ENCODE results near the gene DST.

DST gene

DNA sequence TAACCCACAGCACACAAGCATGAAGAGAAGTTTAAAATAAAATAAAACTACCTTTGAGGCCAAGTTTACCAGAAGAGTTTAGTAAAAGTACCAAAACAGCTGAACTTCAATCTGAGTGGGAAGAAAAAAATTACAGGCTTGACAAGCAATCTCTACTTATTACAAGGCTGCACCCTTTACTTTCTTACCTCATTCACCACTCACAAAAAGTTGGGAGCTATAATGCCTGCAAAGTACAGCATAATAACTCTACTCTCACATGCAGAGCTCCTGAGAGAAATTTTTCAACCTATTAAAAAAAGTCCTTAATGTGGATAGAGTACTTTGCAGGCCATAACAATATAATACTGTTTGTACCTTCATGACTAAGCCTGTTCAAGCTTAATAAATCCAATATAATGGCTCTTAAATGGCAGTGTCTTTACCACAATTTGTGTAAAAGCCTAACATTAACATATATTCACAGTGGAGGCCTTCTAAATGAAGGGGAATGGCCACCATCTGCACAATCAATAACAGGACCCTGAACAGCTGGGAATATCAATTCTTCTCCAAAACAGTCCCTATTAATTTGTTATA lies 103.1 kb downstream of the DST start:
- H3K9me2 ChIP-seq (ENCODE audit: low read depth, low read length), result no peaks in the 10 kb centered on the region
- no peaks in the 10 kb centered on the region for H3K4me1 ChIP-seq (ENCODE audit: insufficient read depth, low read length, severe bottlenecking)
- no peak overlapping the region for H3K4me2 ChIP-seq (ENCODE audit: low read length)
- H4K20me1 ChIP-seq (ENCODE audit: insufficient read depth, low read length), result no peaks in the 10 kb centered on the region
- no peak overlapping the region for H3K9ac ChIP-seq (ENCODE audit: low read length)
- TF ChIP-seq EZH2 (IDR thresholded peaks at IDR 0.05; ENCODE audit: borderline replicate concordance, low read length), result no peak
- TF ChIP-seq, protein P1, sequence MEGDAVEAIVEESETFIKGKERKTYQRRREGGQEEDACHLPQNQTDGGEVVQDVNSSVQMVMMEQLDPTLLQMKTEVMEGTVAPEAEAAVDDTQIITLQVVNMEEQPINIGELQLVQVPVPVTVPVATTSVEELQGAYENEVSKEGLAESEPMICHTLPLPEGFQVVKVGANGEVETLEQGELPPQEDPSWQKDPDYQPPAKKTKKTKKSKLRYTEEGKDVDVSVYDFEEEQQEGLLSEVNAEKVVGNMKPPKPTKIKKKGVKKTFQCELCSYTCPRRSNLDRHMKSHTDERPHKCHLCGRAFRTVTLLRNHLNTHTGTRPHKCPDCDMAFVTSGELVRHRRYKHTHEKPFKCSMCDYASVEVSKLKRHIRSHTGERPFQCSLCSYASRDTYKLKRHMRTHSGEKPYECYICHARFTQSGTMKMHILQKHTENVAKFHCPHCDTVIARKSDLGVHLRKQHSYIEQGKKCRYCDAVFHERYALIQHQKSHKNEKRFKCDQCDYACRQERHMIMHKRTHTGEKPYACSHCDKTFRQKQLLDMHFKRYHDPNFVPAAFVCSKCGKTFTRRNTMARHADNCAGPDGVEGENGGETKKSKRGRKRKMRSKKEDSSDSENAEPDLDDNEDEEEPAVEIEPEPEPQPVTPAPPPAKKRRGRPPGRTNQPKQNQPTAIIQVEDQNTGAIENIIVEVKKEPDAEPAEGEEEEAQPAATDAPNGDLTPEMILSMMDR (IDR thresholded peaks at IDR 0.05; ENCODE audit: low read length), result no peak
- H3K27me3 ChIP-seq (ENCODE audit: insufficient read depth, low read length), result no peaks in the 10 kb centered on the region
- no peaks in the 10 kb centered on the region for H3F3A ChIP-seq (ENCODE audit: insufficient read depth, low read length)
- no peak overlapping the region for H3K4me3 ChIP-seq (ENCODE audit: low read depth, low read length, poor library complexity, severe bottlenecking)
- no peak overlapping the region for H2AFZ ChIP-seq (ENCODE audit: low read length)
- H3K79me2 ChIP-seq (ENCODE audit: insufficient read depth, low read length), result no peaks in the 10 kb centered on the region
- H3K36me3 ChIP-seq (ENCODE audit: insufficient read depth, low read length), result no peaks in the 10 kb centered on the region
- no peaks in the 10 kb centered on the region for H3K9me3 ChIP-seq (ENCODE audit: low read length)
- no peak overlapping the region for H3K27ac ChIP-seq (ENCODE audit: low read depth, low read length, poor library complexity, severe bottlenecking)

DNA sequence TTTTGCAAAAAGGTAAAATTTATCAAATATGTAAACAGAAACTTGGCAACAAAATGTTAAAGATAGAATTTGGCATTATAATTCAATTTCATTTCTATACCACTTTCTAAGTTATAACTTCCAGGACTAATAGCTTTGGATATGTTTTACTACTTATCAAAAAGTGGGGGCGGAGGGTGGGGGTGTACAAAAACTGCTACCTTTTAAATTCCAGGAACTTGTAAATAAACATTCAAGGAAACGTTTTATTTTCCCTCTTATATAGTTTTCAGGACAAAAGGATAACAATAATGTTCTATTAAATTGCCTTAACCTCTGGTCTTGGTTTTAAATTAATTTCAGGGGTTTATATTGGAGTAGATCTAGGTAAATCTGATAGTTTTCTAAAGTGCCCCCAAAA lies 103.8 kb downstream of the DST start:
- Histone ChIP-seq H3K4me1 (ENCODE audit: insufficient read depth, low read length, severe bottlenecking) (no peaks in the 10 kb centered on the region), H4K20me1 (ENCODE audit: insufficient read depth, low read length) (no peaks in the 10 kb centered on the region), H3K27me3 (ENCODE audit: insufficient read depth, low read length) (no peaks in the 10 kb centered on the region), H3K36me3 (ENCODE audit: insufficient read depth, low read length) (no peaks in the 10 kb centered on the region), H3K79me2 (ENCODE audit: insufficient read depth, low read length) (no peaks in the 10 kb centered on the region), H3K9ac (ENCODE audit: low read length) (no peak overlapping the region), H3K9me2 (ENCODE audit: low read depth, low read length) (no peaks in the 10 kb centered on the region), H3K27ac (ENCODE audit: low read depth, low read length, poor library complexity, severe bottlenecking) (no peak overlapping the region), H3K4me2 (ENCODE audit: low read length) (no peak overlapping the region), H3K4me3 (ENCODE audit: low read depth, low read length, poor library complexity, severe bottlenecking) (no peak overlapping the region), H3K9me3 (ENCODE audit: low read length) (no peaks in the 10 kb centered on the region), H3F3A (ENCODE audit: insufficient read depth, low read length) (no peaks in the 10 kb centered on the region), H2AFZ (ENCODE audit: low read length) (no peak overlapping the region)
- TF ChIP-seq, protein P1 (IDR thresholded peaks at IDR 0.05; ENCODE audit: low read length), result no peak
- no peak for TF ChIP-seq EZH2 (IDR thresholded peaks at IDR 0.05; ENCODE audit: borderline replicate concordance, low read length)

DNA sequence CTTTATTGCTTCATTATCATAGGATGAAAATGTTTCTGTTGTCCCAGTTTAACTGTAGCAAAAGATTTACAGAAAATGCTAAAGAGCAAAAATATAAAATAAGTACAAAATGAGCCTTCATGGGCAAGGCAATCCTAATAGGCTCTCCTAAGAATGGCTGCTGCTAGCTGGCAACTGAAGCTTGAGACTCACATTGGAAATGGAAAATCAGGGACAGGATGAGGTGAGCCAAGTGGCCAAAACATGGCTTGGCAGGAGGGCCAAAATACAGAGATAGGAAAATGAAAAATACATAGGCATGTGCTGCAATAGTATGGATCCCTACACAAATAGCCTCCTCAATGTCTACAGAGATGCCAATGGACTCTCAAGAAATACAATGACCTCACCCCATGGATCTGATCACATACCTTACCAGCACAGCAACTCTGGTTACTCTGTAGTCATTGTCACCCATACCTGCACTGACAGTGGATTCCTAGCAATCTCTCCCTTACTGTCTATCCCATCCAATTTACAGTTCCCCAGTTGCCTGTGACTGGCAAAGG lies 105.4 kb downstream of the DST start:
- Histone ChIP-seq H3K27me3 (ENCODE audit: insufficient read depth, low read length) (no peaks in the 10 kb centered on the region), H3K9me2 (ENCODE audit: low read depth, low read length) (no peaks in the 10 kb centered on the region), H3K4me2 (ENCODE audit: low read length) (no peak overlapping the region), H3K9me3 (ENCODE audit: low read length) (no peaks in the 10 kb centered on the region), H3K4me3 (ENCODE audit: low read depth, low read length, poor library complexity, severe bottlenecking) (no peak overlapping the region), H3K4me1 (ENCODE audit: insufficient read depth, low read length, severe bottlenecking) (no peaks in the 10 kb centered on the region), H3K79me2 (ENCODE audit: insufficient read depth, low read length) (no peaks in the 10 kb centered on the region), H4K20me1 (ENCODE audit: insufficient read depth, low read length) (no peaks in the 10 kb centered on the region), H2AFZ (ENCODE audit: low read length) (no peak overlapping the region), H3K9ac (ENCODE audit: low read length) (no peak overlapping the region), H3K36me3 (ENCODE audit: insufficient read depth, low read length) (no peaks in the 10 kb centered on the region), H3K27ac (ENCODE audit: low read depth, low read length, poor library complexity, severe bottlenecking) (no peak overlapping the region), H3F3A (ENCODE audit: insufficient read depth, low read length) (no peaks in the 10 kb centered on the region)
- TF ChIP-seq, protein P1 (IDR thresholded peaks at IDR 0.05; ENCODE audit: low read length), result no peak
- TF ChIP-seq EZH2 (IDR thresholded peaks at IDR 0.05; ENCODE audit: borderline replicate concordance, low read length), result no peak
